Activated gamma-delta T cell treated with Interleukin-2 at 50 U/mL for 16 hours (primary cell): ENCODE results near the gene LRRC8C.

ENCODE experiments used
- DNase-seq: peaks from one replicate; pipeline ENCODE4 v3.0.0-alpha.2; 2020

LRRC8C gene

DNA sequence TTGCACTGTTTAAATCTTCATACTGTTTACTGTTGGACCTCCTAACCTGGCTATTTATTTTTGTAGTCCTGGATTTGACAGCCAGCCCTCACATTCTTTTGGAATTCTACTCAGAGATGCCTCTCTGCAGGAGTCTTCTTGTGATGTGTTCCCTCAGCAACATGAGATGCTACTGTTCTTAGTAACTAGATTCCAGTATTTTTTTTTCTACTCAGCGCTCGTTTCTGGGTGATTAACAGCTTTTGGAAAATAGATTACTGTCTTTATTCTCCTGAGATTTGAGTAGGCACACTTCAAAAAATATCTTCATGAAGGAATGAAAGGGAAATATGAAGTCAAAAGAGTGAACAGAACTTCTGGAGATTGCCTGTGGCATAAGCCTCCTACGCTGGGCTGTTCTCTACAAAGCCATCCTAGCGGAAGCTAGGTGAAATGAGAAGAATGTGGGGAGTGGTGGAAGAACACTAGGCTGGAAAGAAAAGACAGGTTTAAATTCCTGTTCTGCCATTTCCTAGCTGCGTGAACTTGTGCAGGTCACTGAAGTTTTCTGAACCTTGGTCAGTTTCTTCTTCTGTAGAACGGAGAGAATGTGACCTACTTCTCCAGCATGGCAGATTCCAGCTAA, 75.9 kb downstream of the LRRC8C start:
- no peak for DNase-seq

DNA sequence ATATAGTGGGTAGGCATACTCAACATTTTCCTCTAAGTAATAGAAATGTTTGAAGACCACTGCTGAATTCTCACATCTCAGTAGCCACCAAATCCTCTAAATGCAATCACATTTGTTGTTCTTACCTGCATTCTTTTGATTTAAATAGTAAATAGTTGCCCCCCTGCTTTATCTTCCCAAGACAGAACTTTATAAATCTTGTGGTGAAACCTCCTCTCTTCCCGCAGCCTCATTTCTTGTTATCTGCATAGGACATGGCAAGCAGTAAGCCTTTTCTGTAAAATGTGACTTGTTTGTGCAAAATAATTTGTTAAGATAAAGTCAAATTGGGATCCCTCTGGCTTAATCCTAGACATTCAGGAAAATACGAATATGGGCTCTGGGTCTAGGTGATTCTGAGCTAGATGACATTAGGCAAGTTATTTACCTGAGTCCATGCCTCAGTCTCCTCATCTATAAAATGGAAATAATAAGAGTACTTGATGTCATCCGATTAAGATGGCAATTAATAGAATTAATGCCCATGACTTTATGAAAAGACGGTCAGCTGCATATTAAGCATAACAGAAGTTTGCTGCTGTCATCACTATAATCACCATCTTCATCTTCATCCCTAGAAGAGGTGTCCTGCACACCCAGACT, 77.7 kb downstream of the LRRC8C start:
- DNase-seq: no peak

GRCh38 chr1:89711140-89711778, 78.3 kb downstream of the LRRC8C start:
- DNase-seq: no peak

- DNase-seq: no peak
These were observed 79.5 kb downstream of the LRRC8C start for GRCh38 chr1:89712420-89712819.

DNA sequence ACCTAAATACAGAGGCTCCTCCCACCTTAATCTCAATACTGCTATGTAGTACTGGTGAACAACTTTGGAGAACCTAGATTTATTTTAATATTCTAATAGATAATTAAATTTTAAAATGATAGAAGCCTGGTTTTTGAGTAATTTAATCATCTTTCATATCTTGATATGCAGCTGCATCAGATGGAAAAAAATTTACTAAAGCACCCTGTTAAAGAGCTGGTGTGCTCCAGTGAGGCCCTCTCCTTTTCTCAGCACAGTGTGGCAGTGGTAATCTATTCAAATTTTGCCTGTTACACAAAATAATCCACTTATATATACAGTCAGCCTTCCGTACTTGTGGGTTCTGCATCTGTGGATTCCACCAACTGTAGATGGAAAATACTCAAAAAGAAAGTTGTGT, 82.8 kb downstream of the LRRC8C start:
- no peak for DNase-seq

- no peak for DNase-seq
These were observed 86.8 kb downstream of the LRRC8C start for GRCh38 chr1:89719502-89720306.

GRCh38 chr1:89720839-89721238, 87.9 kb downstream of the LRRC8C start:
- no peak for DNase-seq

DNA sequence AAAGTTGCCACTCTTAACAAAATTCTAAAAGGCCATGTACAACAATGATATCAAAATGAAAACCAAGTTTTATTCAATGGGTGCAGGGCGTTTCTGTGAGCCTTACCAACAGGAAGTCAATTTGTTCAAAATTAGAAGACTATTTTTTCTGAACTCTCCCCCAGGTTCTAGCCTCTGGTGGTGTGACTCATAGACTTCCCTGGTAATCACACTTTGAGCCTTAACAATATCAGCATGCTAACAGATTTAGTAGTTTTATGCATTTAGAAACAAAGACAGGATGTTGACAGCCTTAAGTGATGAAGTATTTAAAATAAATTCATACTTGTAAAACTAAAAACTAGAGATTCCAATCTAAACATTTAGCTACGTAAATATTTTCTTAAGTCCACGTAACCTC, 88.4 kb downstream of the LRRC8C start:
- DNase-seq: peak; percentile 31

- DNase-seq: no peak
These were observed 90.2 kb downstream of the LRRC8C start for GRCh38 chr1:89723144-89723543.

- no peak for DNase-seq
These were observed 90.9 kb downstream of the LRRC8C start for GRCh38 chr1:89723863-89724262.

DNA sequence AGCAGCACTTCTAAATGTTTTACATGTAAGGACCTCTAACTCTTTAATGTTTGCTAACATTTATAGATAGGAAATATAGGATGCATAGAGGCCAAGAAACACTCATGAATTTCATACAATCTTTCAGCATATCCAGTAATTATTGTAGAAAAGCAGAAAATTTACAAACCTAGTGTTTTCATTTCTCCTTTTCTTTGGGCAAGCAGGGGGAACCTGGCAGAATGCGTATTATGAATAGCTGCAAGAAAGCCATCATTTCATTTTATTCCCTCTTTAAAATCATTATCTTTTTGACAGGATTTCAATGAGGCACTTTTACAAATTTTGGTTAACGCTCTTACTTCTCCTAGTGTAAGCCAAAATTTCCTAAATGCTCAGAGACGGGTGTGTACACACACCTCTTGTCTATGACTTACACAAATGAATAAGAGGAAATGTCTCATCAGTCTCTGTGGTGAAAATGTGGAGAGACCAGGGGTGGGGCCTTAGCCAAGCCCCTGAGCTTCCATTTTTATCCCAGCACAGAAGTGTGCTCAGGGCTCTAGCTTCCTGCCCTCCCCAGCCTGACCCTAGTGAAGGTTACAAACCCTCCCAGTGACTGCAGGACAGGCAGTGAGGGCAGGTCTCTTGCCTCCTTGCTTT, 91.6 kb downstream of the LRRC8C start:
- DNase-seq: peak; percentile 10

DNA sequence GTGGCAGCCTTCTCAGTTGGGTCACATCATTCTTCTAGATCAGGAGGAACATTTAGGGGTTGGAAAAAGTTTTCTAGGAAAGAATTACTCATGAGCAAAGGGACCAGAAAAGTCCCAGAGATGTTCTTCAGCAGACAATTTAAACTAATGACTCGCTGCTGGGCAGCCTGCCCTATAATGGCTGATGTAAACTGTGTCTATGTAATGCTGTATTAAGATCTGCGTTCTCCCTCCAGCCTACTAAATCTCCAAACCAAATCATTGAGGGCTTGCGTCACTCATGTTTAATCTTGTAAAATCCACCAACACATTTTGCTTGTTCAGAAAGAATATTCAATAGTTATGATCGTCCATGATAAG, 92.1 kb downstream of the LRRC8C start:
- no peak for DNase-seq

DNA sequence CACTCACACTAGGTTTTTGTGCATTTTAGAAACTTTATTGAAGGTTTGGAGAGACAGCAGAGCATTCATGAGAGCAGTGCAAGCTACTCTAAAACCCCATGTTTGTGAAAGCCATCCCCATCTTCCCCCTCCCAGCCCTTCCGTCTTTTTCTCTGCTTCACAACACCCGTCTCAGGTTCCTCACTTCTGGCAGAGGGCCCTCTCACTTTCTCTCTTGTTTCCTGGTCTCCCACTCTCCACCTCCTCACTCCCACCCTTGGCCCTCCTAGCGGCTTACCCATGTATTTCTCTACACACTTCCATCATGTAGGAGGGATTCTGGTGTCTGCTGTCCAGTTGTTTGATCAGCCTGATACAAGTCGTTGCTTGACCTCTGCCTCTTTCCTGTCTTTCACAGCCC, 92.7 kb downstream of the LRRC8C start:
- DNase-seq: no peak

- no peak for DNase-seq
These were observed 94.8 kb downstream of the LRRC8C start for GRCh38 chr1:89727517-89728312.

GRCh38 chr1:89728381-89728780, 95.5 kb downstream of the LRRC8C start:
- no peak for DNase-seq

GRCh38 chr1:89732206-89732605, 99.3 kb downstream of the LRRC8C start:
- DNase-seq: no peak

DNA sequence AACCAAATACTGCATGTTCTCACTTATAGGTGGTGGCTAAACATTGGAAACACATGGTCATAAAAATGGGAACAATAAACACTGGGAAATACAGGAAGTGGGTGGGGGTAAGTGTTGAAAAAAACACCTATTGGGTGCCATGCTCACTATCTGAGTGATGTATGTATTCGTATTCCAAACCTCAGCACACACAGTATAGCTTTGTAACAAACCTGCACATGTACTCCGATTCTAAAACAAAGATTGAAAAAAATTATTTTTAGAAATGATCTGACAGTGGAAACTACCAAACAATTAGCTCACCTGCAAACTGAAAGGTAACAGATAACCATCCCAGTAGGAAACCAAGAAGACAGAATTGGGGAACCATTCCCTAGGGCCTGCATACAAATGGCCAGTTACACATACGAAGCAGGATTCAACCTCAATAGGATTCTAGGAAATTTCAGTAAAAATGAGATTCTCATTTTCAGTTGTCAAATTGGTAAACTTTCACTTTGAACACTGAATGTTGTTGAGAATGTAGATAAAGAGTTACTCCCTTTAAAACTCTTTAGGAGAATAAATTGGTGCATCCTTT, 99.8 kb downstream of the LRRC8C start:
- DNase-seq: no peak

- DNase-seq: no peak
These were observed 100.8 kb downstream of the LRRC8C start for GRCh38 chr1:89733748-89734147.

DNA sequence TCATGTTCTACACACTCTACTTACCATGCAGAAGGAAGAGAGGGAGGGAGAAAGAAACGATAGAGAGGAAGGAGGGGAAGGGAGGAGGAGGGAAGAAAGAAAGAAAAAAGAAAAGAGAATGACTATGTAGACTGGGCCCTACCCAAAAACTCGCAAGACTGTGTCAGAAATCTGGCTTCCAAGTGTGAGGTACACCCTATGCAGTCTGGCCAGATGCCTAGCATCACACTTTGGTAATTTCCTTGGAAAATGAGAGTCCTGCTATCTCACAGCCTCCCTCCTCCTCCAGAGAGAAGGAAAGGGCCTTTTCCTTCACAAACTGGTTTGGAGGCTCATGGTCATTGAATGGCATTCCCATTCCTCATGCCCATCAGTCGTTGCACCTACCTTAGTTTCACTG, 101.5 kb downstream of the LRRC8C start:
- DNase-seq: no peak

- DNase-seq: no peak
These were observed 102.6 kb downstream of the LRRC8C start for GRCh38 chr1:89735479-89735878.

GRCh38 chr1:89736937-89737733, 104.2 kb downstream of the LRRC8C start:
- no peak for DNase-seq
